Body of pancreas (tissue), 4 donors: ENCODE measurements around the gene ELSPBP1.
"Not testable (repeated sequence)": the region's sequence is repeated elsewhere in the genome, so short reads cannot be mapped to it uniquely, and the experiment has no call there.

ENCODE experiments used
- POLR2A ChIP-seq, 3 donors: fragments of 450-650 bp; IDR thresholded peaks; one replicate each; pipeline ENCODE4 v1.6.1; 2016; ENCODE audit warnings: antibody characterized with exemption in 3 of 3, mild to moderate bottlenecking in 2 of 3
- TF ChIP-seq, protein P1 (sequence below), 7 experiments: fragments of 450-650 bp in 4 of 7; fragments of 200-600 bp in 3 of 7; sonication (generic) in 3 of 7; IDR thresholded peaks; one replicate each; pipeline ENCODE4 v1.5.1; 2016 to 2019; ENCODE audit warnings: antibody characterized with exemption in 7 of 7

DNA sequence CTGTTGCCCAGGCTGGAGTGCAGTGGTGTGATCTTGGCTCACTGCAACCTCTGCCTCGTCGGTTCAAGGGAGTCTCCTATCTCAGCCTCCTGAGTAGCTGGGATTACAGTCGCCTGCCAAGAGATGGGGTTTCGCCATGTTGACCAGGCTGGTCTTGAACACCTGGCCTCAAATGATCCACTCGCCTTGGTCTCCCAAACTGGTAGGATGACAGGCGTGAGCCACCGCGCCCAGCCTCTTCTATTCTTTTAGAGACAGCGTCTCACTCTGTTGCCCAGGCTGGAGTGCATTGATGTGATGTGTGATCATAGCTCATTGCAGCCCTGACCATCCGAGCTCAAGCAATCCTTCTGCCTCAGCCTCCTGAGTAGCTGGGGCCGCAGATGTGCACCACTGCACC is 38.5 kb upstream of the ELSPBP1 start:
- TF ChIP-seq, protein P1, sequence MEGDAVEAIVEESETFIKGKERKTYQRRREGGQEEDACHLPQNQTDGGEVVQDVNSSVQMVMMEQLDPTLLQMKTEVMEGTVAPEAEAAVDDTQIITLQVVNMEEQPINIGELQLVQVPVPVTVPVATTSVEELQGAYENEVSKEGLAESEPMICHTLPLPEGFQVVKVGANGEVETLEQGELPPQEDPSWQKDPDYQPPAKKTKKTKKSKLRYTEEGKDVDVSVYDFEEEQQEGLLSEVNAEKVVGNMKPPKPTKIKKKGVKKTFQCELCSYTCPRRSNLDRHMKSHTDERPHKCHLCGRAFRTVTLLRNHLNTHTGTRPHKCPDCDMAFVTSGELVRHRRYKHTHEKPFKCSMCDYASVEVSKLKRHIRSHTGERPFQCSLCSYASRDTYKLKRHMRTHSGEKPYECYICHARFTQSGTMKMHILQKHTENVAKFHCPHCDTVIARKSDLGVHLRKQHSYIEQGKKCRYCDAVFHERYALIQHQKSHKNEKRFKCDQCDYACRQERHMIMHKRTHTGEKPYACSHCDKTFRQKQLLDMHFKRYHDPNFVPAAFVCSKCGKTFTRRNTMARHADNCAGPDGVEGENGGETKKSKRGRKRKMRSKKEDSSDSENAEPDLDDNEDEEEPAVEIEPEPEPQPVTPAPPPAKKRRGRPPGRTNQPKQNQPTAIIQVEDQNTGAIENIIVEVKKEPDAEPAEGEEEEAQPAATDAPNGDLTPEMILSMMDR (IDR thresholded peaks at IDR 0.05), result not testable (repeated sequence)
- not testable (repeated sequence) for TF ChIP-seq POLR2A (IDR thresholded peaks at IDR 0.05)
